GM12878 (cell line): ENCODE results near the gene CDYL.

Experiments used
- ESRRA ChIP-seq: IDR thresholded peaks from 2 replicates; pipeline ENCODE4 v1.6.1; 2012; ENCODE audit warnings: mild to moderate bottlenecking, low read length, improper control_type of control experiment
- JUND ChIP-seq: IDR thresholded peaks from 2 replicates; pipeline ENCODE4 v1.6.1; 2012; ENCODE audit warnings: low read depth, mild to moderate bottlenecking, low read length, improper control_type of control experiment, moderate library complexity
- TF ChIP-seq, protein P1 (sequence below), 3 experiments: IDR thresholded peaks in 2 of 3; conservative IDR thresholded peaks in 1 of 3; 2 replicates each; pipeline ENCODE4 v1.5.1; 2011; ENCODE audit warnings: low read depth in 3 of 3, low read length in 3 of 3, mild to moderate bottlenecking in 3 of 3, control low read depth in 2 of 3, moderate library complexity in 2 of 3, inconsistent platforms in 1 of 3, mixed read lengths in 1 of 3; ENCODE audit not compliant: control insufficient read depth in 2 of 3, insufficient read depth in 1 of 3; ENCODE audit errors: extremely low read depth in 1 of 3
- TF ChIP-seq, protein P2 (sequence below): fragments of 450-650 bp; conservative IDR thresholded peaks from 2 replicates; pipeline ENCODE4 v1.6.1; 2017; ENCODE audit warnings: mild to moderate bottlenecking, moderate library complexity

DNA sequence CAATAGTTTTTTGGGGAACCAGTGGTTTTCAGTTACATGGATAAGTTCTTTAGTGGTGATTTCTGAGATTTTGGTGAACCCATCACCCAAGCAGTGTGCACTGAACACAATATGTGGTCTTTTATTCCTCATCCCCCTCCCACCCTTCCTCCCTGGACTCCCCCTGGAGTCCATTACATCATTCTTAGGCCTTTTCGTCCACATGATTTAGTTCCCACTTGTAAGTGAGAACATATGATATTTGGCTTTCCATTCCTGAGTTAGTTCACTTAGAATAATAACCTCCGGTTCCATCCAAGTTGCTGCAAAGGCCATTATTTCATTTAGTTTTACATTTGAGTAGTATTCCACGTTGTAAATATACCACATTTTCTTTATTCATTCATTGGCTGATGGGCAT lies 199.3 kb downstream of the CDYL start:
- TF ChIP-seq ESRRA: no peak
- TF ChIP-seq, protein P1, sequence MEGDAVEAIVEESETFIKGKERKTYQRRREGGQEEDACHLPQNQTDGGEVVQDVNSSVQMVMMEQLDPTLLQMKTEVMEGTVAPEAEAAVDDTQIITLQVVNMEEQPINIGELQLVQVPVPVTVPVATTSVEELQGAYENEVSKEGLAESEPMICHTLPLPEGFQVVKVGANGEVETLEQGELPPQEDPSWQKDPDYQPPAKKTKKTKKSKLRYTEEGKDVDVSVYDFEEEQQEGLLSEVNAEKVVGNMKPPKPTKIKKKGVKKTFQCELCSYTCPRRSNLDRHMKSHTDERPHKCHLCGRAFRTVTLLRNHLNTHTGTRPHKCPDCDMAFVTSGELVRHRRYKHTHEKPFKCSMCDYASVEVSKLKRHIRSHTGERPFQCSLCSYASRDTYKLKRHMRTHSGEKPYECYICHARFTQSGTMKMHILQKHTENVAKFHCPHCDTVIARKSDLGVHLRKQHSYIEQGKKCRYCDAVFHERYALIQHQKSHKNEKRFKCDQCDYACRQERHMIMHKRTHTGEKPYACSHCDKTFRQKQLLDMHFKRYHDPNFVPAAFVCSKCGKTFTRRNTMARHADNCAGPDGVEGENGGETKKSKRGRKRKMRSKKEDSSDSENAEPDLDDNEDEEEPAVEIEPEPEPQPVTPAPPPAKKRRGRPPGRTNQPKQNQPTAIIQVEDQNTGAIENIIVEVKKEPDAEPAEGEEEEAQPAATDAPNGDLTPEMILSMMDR (IDR thresholded peaks at IDR 0.05 in 2 of 3, conservative IDR thresholded peaks at IDR 0.05 in 1 of 3; ENCODE audit: control insufficient read depth in 2 of 3, extremely low read depth in 1 of 3, insufficient read depth in 1 of 3, low read depth in 3 of 3, low read length in 3 of 3): no peak
- no peak for TF ChIP-seq JUND
- TF ChIP-seq, protein P2, sequence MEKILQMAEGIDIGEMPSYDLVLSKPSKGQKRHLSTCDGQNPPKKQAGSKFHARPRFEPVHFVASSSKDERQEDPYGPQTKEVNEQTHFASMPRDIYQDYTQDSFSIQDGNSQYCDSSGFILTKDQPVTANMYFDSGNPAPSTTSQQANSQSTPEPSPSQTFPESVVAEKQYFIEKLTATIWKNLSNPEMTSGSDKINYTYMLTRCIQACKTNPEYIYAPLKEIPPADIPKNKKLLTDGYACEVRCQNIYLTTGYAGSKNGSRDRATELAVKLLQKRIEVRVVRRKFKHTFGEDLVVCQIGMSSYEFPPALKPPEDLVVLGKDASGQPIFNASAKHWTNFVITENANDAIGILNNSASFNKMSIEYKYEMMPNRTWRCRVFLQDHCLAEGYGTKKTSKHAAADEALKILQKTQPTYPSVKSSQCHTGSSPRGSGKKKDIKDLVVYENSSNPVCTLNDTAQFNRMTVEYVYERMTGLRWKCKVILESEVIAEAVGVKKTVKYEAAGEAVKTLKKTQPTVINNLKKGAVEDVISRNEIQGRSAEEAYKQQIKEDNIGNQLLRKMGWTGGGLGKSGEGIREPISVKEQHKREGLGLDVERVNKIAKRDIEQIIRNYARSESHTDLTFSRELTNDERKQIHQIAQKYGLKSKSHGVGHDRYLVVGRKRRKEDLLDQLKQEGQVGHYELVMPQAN: no peak
